ENCODE data around the gene YTHDC1. TPM values are rescaled to one million over a fixed set of nuclear protein-coding genes. Genes with fewer than 3 reads are reported as not detected.
A peak's percentile ranks its signal among the peaks of the same experiment; 100 is the strongest.

The YTHDC1 gene
- total and polyA plus RNA-seq, 2 of the 8 experiments (the other 6 are each of a cell fraction or from before 2014, with no cell fraction given), result 25.7 to 89.5 TPM

GRCh38 chr4:68319040-68319439, 30.9 kb downstream of the YTHDC1 start:
- Histone ChIP-seq H2BK120ac (replicated peaks; ENCODE audit: low read depth, low read length) (no peak overlapping the region), H2AK5ac (ENCODE audit: low read depth, low read length) (no peak overlapping the region), H2BK20ac (ENCODE audit: low read length) (no peak overlapping the region), H3K56ac (replicated peaks; ENCODE audit: insufficient read length, low read depth, low read length) (no peak overlapping the region), H4K91ac (replicated peaks; ENCODE audit: insufficient read length, low read length) (no peak overlapping the region), H3K9me3 (ENCODE audit: insufficient read depth in 2 of 2, low read depth in 1 of 2, low read length in 1 of 2) (no peaks in the 10 kb centered on the region), H3K79me1 (ENCODE audit: low read depth, low read length) (no peaks in the 10 kb centered on the region), H3K4ac (replicated peaks; ENCODE audit: insufficient read length, low read depth, low read length) (no peak overlapping the region), H3K18ac (ENCODE audit: extremely low read depth, low read length) (no peak overlapping the region), H3K23ac (ENCODE audit: insufficient read length) (no peak overlapping the region), H3K27ac (ENCODE audit: low read depth, low read length) (no peak overlapping the region), H3K4me3 (ENCODE audit: extremely low read depth in 1 of 4, insufficient read depth in 2 of 4, low read depth in 3 of 4, low read length in 4 of 4) (no peak overlapping the region), H3K79me2 (ENCODE audit: control insufficient read depth in 1 of 2, insufficient read depth in 2 of 2, low read length in 2 of 2) (no peaks in the 10 kb centered on the region), H4K5ac (ENCODE audit: insufficient read length, low read depth, low read length) (no peak overlapping the region), H2BK12ac (ENCODE audit: low read depth, low read length) (no peak overlapping the region), H4K8ac (ENCODE audit: extremely low read depth, insufficient read depth, low read length) (no peak overlapping the region), H3K23me2 (ENCODE audit: low read depth, low read length) (no peaks in the 10 kb centered on the region), H2BK15ac (ENCODE audit: low read length) (no peak overlapping the region), H3K4me2 (ENCODE audit: insufficient read depth in 1 of 2, low read depth in 2 of 2, low read length in 2 of 2) (no peak overlapping the region), H3K4me1 (replicated peaks in 1 of 4; ENCODE audit: control insufficient read depth in 3 of 4, insufficient read depth in 4 of 4, low read length in 3 of 4) (peaks cover 0 to 10% (median 8%) of the 10 kb centered on the region in 4 experiments; a peak in 5 of 7 replicates), H2BK5ac (ENCODE audit: low read depth, low read length) (no peak overlapping the region), H3K9ac (replicated peaks in 1 of 4; ENCODE audit: extremely low read depth in 1 of 4, low read depth in 3 of 4, low read length in 3 of 4) (peak overlapping the region in 1 of 4 experiments; percentile 8; a peak in 1 of 7 replicates), H4K20me1 (replicated peaks in 1 of 2; ENCODE audit: control insufficient read depth in 1 of 2, insufficient read depth in 2 of 2, low read length in 2 of 2) (peaks cover 0 to 3% of the 10 kb centered on the region in 2 experiments), H3K36me3 (ENCODE audit: control insufficient read depth in 2 of 4, insufficient read depth in 4 of 4, low read length in 3 of 4) (peaks cover 11 to 100% (median 45%) of the 10 kb centered on the region in 4 experiments; a peak in 6 of 8 replicates), H3K27me3 (replicated peaks in 1 of 4; ENCODE audit: control insufficient read depth in 3 of 4, extremely low read depth in 1 of 4, insufficient read depth in 3 of 4, low read length in 3 of 4) (no peaks in the 10 kb centered on the region), H2AFZ (ENCODE audit: low read length) (no peak overlapping the region), H3K14ac (ENCODE audit: insufficient read length) (no peak overlapping the region)
- ChIA-PET POLR2A (ENCODE audit: partially characterized antibody) (interaction anchor here (0.6 to 0.7 kb wide), 3 partner anchors 25 to 396 kb away, joined by 3 to 4 read pairs (median 3); no protein-coding TSS in a partner anchor), CTCF (ENCODE audit: partially characterized antibody) (interaction anchor here (1.1 kb wide), 1 partner anchor 12 kb away, joined by 3 read pairs; no protein-coding TSS in a partner anchor)
- 96% methylated on average over 1 of the region's 1 CpG; no CpG with 5 or more reads in 1 of the 2 experiments for WGBS, 2 experiments (ENCODE audit: extremely low coverage in 1 of 2, insufficient coverage in 1 of 2, insufficient read length in 1 of 2, insufficient replicate concordance in 2 of 2, low coverage in 1 of 2, low lambda C conversion rate in 2 of 2, missing lambda C conversion rate in 1 of 2)
- no peak for TF ChIP-seq CHD2 (IDR thresholded peaks at IDR 0.05; ENCODE audit: low read length)
- TF ChIP-seq TAF7 (optimal IDR thresholded peaks at IDR 0.05; ENCODE audit: borderline replicate concordance, low read depth, low read length), result no peak
- DNase-seq (ENCODE audit: low read depth in 1 of 2, low spot score in 2 of 2) (no peak), FAIRE-seq (no peak)

Data from H1 (cell line).